HG02642 (cell line): ENCODE measurements around the gene WDFY1.

Source experiments
- ATAC-seq: cut with Tn5 transposase; IDR thresholded peaks from one replicate; pipeline ENCODE4 v1.9.1; 2021; ENCODE audit warnings: mild to moderate bottlenecking; ENCODE audit not compliant: unreplicated experiment, poor library complexity

WDFY1 gene

DNA sequence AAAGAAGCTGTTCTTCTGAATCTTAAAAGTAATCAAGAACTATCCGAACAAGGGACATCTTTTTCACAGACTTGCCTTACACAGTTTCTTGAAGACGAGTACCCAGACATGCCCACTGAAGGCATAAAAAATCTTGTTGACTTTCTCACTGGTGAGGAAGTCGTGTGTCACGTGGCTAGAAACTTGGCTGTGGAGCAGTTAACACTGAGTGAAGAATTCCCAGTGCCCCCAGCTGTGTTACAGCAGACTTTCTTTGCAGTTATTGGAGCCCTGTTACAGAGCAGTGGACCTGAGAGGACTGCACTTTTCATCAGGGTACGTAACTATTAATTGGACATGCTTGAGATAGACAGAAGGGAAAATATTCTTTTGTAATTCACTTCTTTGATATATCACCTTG lies 14.6 kb upstream of the WDFY1 start:
- ATAC-seq, result no peak

DNA sequence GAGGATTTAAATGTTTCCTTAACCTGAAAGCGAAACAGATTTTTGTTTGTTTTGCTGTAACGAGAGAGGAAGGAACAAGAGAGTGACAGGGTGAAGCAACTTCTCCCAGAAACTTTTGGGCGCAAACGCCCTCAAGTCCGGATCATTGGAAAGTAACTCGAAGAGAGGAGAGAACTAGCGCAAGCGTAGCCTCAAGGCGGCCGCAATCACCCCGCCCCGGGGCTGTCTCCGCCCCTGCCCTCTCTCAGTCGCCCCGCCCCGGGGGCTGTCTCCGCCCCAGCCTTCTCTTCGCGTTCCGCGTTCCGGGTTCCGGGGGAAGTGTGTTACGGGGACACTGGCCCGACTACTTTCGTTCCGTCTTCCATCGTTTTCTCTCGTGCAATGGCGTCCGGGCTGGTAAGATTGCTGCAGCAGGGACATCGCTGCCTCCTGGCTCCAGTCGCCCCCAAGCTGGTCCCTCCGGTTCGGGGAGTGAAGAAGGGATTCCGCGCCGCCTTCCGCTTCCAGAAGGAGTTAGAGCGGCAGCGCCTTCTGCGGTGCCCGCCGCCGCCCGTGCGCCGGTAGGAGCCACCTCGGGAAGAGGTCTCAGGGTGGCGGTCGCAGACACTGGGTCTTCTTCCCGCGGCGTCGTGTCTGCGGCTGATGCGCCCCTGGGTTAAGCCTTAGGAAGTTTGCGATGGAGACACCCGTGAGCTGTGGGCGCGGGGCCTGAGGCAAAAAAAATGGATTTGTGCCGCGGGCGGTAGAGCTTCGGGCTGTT lies 12.1 kb upstream of the WDFY1 start, which contains the start of gene MRPL44:
MRPL44 (plus strand) TSS at position 372 of the 760 bp plus-strand sequence; CDS start at position 382, 10 bp downstream.
- ATAC-seq, result peak; percentile 94

GRCh38 chr2:223956300-223956699 lies 11.2 kb upstream of the WDFY1 start:
- ATAC-seq, result peak; percentile 27

- ATAC-seq, result no peak
Observed at GRCh38 chr2:223954401-223954800, 9.3 kb upstream of the WDFY1 start.

- peak; percentile 49 for ATAC-seq
Observed at GRCh38 chr2:223952280-223952968, 7.3 kb upstream of the WDFY1 start.

DNA sequence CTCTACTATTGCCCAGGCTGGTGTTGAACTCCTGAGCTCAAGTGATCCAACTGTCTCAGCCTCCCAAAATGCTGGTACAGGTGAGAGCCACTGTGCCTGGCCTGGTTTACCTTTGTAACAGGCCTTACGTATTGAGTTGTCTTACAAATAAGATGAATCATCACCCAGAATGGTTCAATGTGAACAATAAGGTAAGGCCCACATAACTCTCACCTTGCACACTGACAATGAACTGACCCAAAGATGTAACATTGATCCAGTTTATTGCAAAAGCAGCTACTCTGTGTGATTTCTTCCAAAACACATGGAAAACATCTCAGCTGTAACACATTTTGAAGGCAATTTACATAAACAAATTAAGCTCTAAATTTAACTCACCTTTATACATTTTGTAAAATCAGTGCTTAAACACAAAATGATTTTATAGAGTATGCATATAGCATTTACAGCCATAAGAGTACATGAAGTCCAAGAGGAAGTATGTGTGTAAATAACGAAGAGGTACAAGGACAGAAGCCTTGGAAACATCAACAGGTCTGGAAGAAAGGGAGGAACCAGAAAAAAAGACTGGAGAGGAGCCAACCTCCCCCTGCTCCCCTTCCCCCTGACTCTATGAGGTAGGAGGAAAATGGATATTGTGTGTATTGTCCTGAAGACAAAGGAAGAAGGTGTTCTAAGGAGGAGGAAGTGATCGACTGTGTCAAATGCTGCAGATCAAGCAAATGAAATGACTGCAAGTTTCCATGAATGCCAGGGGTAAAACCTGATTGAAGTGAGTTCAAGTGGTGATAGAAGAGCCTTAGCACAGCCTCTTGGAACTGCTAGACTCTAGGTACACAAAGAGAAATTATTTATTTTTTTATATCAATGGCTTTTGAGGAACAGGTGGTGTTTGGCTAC lies 5.6 kb upstream of the WDFY1 start:
- no peak for ATAC-seq

GRCh38 chr2:223949241-223949840 lies 4.2 kb upstream of the WDFY1 start:
- no peak for ATAC-seq

DNA sequence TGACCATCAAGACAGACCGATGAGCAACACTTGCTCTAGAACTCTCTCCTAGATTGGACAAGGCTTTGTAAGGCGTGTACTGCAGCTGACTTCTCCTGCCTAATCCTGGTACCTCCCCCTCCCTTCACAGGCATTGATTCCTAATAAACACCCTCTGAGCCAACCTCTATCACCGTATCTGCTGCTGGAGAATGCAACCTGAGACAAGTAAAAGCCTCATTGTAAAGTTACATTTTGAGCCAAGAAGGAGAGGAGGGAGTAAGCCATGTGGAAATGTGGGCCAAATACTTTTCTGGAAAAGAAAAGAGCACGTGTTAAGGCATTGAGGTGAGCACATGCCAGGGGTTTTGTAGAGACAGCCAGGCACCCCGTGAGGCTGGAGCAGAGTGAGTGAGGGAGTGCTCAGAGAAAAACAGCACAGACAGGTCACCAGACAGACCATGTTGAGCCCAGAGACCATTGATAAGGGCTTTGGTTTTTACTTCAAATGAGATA lies 2.6 kb upstream of the WDFY1 start:
- ATAC-seq, result no peak

- no peak for ATAC-seq
Observed at GRCh38 chr2:223945755-223946154, 620 bp upstream of the WDFY1 start.

DNA sequence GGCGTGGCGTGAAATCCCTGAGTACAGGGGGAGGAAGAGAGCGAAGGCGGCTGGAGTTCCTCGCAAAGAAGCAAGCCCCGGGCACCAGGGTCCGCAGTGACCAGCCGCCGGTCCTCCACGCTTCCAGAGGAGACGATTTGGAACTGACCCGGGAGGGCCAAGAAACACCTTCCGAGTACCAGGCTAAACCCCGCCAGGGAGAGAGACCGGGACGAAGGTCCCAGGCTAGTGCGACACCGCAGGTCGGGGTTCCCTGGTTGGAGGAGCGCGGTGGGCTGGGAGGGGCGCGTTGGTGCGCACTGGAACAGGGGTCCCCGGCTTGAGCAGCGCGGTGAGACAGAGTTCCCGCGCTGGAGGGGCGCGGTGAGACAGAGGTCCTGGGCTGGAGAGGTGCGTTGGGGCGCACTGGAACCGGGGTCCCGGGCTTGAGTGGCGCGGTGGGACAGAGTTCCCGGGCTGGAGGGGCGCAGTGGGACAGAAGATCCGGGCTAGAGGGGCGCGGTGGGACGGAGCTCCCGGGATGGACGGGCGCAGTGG lies 901 bp downstream of the WDFY1 start:
- ATAC-seq, result peak; percentile 29

DNA sequence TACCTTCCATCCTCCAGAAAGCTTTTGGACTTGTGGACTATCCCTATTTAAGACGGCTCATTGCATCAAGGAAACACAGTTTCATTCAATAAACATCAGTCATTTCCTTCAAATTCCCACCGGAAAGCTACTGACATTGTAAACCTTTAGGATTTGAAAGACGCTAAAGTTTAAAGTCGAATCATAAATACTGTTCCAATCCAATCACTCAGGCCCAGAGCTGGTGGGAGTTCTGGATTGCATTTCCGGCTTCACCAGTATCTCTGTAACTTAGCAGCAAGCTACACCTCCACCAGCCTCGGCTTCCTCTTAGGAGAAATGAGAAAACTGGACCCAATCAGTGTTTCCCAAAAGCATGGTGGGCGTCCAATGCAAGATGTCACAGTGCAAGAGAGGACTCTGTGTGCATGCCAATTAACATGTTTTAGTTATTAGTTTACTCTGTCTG lies 1.6 kb downstream of the WDFY1 start:
- no peak for ATAC-seq

- ATAC-seq, result no peak
Observed at GRCh38 chr2:223943135-223943534, 2.0 kb downstream of the WDFY1 start.

GRCh38 chr2:223941579-223942277 lies 3.4 kb downstream of the WDFY1 start:
- peak; percentile 56 for ATAC-seq

- peak; percentile 31 for ATAC-seq
Observed at GRCh38 chr2:223939438-223939837, 5.7 kb downstream of the WDFY1 start.

GRCh38 chr2:223937535-223937934 lies 7.6 kb downstream of the WDFY1 start:
- ATAC-seq, result no peak

GRCh38 chr2:223936862-223937326 lies 8.2 kb downstream of the WDFY1 start:
- ATAC-seq, result no peak

DNA sequence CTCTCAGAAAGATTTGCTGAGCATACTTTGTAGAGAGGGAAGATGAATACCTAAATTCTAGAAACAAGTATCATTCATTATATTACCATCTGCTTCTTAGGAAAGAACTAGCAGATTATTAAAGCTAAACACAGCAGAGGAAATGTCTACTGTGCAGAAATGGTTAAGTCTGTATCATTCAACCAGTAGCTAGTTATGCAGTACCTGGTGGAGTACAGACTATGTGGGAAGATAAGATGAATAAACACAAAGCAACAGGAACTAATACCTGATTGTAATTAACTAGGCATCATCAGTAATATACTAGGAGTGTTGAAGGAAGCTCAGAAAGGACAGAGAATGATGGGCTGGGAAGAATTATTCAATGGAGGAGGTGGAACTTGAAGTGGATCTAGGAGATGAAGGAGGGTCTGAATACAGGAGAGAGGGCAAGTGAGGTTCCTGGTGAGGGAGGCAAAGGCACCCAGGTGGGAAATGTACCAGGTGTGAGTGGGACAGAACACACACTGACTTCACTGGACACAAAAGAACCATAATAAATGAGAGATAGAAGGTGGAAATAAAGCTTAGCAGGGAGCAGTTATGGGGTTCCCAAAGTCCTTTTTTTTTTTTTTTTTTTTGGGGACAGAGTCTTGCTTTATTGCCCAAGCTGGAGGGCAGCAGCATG lies 9.5 kb downstream of the WDFY1 start:
- no peak for ATAC-seq

DNA sequence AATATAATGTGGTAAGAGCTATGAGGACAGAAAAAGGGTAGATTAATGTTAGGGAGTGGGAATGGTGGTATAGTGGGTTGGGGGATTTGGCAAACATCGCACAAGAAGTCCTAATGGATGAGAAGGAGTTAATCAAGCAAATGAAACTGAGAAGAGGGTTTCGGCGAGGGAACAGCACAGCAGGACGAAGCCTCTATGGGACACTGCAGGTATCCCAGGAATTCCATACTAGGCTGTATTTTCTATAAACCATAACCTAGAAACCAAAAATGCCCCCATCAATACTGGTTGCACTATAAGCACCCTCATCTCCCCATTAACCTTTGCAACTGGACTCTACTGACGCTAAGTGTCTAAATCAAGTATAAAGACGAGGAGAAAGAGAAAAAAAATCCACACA lies 10.3 kb downstream of the WDFY1 start:
- no peak for ATAC-seq
